Mesendoderm (in vitro differentiated cells): ENCODE measurements around the gene TMEM131.

Experiments
- DNase-seq: peaks from one replicate; pipeline ENCODE4 v3.0.0; 2013
- H2AK5ac ChIP-seq: 2 replicates; pipeline ENCODE4 v1.6.1; 2013; ENCODE audit warnings: low read length, inconsistent platforms
- H2BK120ac ChIP-seq: 2 replicates; pipeline ENCODE4 v1.6.1; 2013; ENCODE audit warnings: low read depth, mild to moderate bottlenecking, low read length, moderate library complexity, mixed read lengths
- H2BK15ac ChIP-seq: replicated peaks from 2 replicates; pipeline ENCODE4 v1.6.1; 2013; ENCODE audit warnings: low read depth, mild to moderate bottlenecking, moderate library complexity
- H2BK5ac ChIP-seq: 2 replicates; pipeline ENCODE4 v1.6.1; 2013; ENCODE audit warnings: low read length, inconsistent platforms
- H3K18ac ChIP-seq: 2 replicates; pipeline ENCODE4 v1.6.1; 2013; ENCODE audit warnings: mild to moderate bottlenecking, low read length, mixed read lengths
- H3K23ac ChIP-seq: one replicate; pipeline ENCODE4 v1.6.1; 2013; ENCODE audit warnings: low read length
- H3K27ac ChIP-seq: 2 replicates; pipeline ENCODE4 v1.5.1; 2013; ENCODE audit warnings: low read depth, mild to moderate bottlenecking, inconsistent platforms, low read length, moderate library complexity
- H3K27me3 ChIP-seq: 2 replicates; pipeline ENCODE4 v1.6.1; 2013; ENCODE audit warnings: low read length, control low read depth, mild to moderate bottlenecking, inconsistent platforms; ENCODE audit not compliant: insufficient read depth, poor library complexity
- H3K36me3 ChIP-seq: 2 replicates; pipeline ENCODE4 v1.6.1; 2013; ENCODE audit warnings: low read length, inconsistent platforms; ENCODE audit not compliant: control insufficient read depth, insufficient read depth
- H3K4ac ChIP-seq: one replicate; pipeline ENCODE4 v1.6.1; 2013; ENCODE audit warnings: low read depth, mild to moderate bottlenecking, low read length, moderate library complexity
- H3K4me1 ChIP-seq: 2 replicates; pipeline ENCODE4 v1.6.1; 2013; ENCODE audit warnings: low read depth, low read length, inconsistent platforms; ENCODE audit not compliant: control insufficient read depth
- H3K4me2 ChIP-seq: 2 replicates; pipeline ENCODE4 v1.6.1; 2013; ENCODE audit warnings: low read length
- H3K4me3 ChIP-seq: 2 replicates; pipeline ENCODE4 v1.5.1; 2013; ENCODE audit warnings: mild to moderate bottlenecking, low read length
- H3K56ac ChIP-seq: one replicate; pipeline ENCODE4 v1.6.1; 2013; ENCODE audit warnings: low read length
- H3K79me1 ChIP-seq: 2 replicates; pipeline ENCODE4 v1.6.1; 2013; ENCODE audit warnings: low read length, inconsistent platforms
- H3K79me2 ChIP-seq: 2 replicates; pipeline ENCODE4 v1.6.1; 2013; ENCODE audit warnings: mild to moderate bottlenecking, low read length; ENCODE audit not compliant: control insufficient read depth, insufficient read depth
- H3K9ac ChIP-seq: 2 replicates; pipeline ENCODE4 v1.6.1; 2013; ENCODE audit warnings: low read length, inconsistent platforms
- H4K5ac ChIP-seq: one replicate; pipeline ENCODE4 v1.6.1; 2013; ENCODE audit warnings: low read length
- H4K8ac ChIP-seq: one replicate; pipeline ENCODE4 v1.6.1; 2013; ENCODE audit warnings: low read depth, mild to moderate bottlenecking, control low read depth, low read length, moderate library complexity
- WGBS: extraction: QIAGEN DNeasy Blood & Tissue Kit; methylation state at CpG from one replicate; pipeline ENCODE4 v1.1.7; 2013; ENCODE audit warnings: low lambda C conversion rate, missing lambda C conversion rate; ENCODE audit not compliant: insufficient coverage; ENCODE audit errors: extremely low coverage; 5-methylcytosine and 5-hydroxymethylcytosine counted together

Gene TMEM131

DNA sequence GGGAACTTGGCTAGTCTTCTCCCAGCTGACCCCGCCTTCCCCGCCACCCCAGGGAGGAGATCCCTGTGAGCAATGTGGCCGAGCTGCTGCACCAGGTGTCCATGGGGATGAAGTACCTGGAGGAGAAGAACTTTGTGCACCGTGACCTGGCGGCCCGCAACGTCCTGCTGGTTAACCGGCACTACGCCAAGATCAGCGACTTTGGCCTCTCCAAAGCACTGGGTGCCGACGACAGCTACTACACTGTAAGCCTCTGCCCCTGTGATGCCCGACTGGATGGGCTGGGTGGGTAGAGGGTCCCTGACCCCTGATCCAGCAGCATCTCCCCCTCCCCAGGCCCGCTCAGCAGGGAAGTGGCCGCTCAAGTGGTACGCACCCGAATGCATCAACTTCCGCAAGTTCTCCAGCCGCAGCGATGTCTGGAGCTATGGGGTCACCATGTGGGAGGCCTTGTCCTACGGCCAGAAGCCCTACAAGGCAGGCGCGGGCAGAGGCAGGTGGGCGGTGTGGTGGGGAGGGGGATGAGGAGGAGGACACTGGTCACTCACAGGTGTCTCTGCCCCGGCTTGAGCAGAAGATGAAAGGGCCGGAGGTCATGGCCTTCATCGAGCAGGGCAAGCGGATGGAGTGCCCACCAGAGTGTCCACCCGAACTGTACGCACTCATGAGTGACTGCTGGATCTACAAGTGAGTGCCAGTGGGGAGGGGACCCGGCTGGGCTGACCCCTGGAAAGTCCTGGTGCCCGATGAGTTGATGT lies 258.1 kb downstream of the TMEM131 start:
- H3K27me3 ChIP-seq: no peaks in the 10 kb centered on the region
- no peak overlapping the region for H2BK5ac ChIP-seq

DNA sequence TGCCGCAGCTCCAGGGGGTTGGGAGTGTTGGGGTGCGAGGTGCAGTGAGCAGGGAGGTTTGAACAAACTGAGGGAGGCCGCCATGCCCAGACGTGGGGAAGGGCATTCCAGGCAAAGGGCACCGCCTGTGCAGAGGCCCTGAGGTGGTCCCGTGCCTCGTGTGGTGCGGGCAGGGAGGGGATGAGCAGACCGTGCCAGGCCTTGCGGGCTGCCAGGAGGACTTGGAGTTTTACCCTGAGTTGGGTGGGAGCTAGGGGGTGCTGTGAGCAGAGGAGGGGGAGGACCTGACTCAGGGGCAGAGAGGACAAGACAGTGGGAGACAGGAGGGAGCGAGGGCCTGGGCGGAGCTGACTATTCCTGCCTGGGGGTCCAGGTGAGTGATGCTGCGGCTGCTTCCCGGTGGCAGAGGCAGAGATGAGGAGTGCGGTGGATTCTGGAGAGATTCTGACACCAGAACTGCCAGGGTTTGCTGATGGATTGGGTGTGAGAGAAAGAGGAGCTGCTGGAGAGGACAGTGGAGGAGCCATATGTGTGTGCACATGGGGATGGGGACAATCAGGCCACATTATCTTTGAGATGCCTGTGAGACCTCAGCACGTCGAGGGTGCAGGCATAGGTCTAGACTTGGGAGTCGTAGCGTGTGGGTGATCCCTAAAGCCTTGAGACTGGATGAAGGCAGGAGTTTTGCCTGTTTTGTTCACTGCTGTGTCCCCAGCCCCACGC lies 259.0 kb downstream of the TMEM131 start:
- DNase-seq: no peak
- no peak overlapping the region for H4K8ac ChIP-seq
- H2BK120ac ChIP-seq: no peak overlapping the region
- no peak overlapping the region for H2AK5ac ChIP-seq
- H3K27ac ChIP-seq: no peak overlapping the region
- no peaks in the 10 kb centered on the region for H3K36me3 ChIP-seq
- no peak overlapping the region for H3K9ac ChIP-seq
- no peak overlapping the region for H3K4me2 ChIP-seq
- no peak overlapping the region for H3K18ac ChIP-seq
- H2BK5ac ChIP-seq: no peak overlapping the region
- H3K27me3 ChIP-seq: no peaks in the 10 kb centered on the region
- no peaks in the 10 kb centered on the region for H3K4me1 ChIP-seq
- H4K5ac ChIP-seq: no peak overlapping the region
- H3K56ac ChIP-seq: no peak overlapping the region
- no peak overlapping the region for H3K23ac ChIP-seq
- no peaks in the 10 kb centered on the region for H3K79me1 ChIP-seq
- H3K4me3 ChIP-seq: no peak overlapping the region
- no peak overlapping the region for H2BK15ac ChIP-seq
- no CpG with 5 or more reads among the region's 20 CpGs for WGBS
- no peaks in the 10 kb centered on the region for H3K79me2 ChIP-seq
- no peak overlapping the region for H3K4ac ChIP-seq

More for the DNA sequence above, 258.1 kb downstream of the TMEM131 start:
- Histone ChIP-seq H3K36me3 (no peaks in the 10 kb centered on the region), H3K4me2 (no peak overlapping the region), H3K27ac (no peak overlapping the region), H3K9ac (no peak overlapping the region), H4K8ac (no peak overlapping the region), H2AK5ac (no peak overlapping the region), H2BK15ac (no peak overlapping the region), H3K23ac (no peak overlapping the region), H3K79me2 (no peaks in the 10 kb centered on the region), H2BK120ac (no peak overlapping the region), H3K4me1 (peaks cover 2% of the 10 kb centered on the region), H3K4ac (no peak overlapping the region), H3K79me1 (no peaks in the 10 kb centered on the region), H4K5ac (no peak overlapping the region), H3K18ac (no peak overlapping the region), H3K56ac (no peak overlapping the region), H3K4me3 (no peak overlapping the region)
- no peak for DNase-seq
- no CpG with 5 or more reads among the region's 32 CpGs for WGBS

DNA sequence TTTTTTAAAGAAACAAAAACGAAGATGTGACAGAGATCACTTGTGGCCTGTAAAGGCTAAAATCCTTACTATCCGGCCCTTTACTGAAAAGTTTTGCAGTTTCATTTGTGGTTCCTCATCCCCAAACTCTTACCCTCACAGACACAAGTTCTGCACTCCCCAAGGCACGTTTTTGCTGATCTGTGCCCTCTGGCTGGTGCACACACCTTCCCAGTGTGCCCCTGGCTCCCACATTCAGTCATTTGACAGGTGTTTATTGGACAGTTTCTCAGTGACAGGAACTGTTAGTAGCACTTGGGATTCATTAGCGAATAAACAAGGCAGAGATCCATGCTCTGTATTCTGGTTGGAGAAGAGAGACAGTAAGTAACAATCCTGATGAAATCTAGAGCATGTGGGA lies 259.6 kb downstream of the TMEM131 start:
- H3K79me2 ChIP-seq: no peaks in the 10 kb centered on the region
- no peaks in the 10 kb centered on the region for H3K36me3 ChIP-seq
- H3K18ac ChIP-seq: no peak overlapping the region
- H3K9ac ChIP-seq: no peak overlapping the region
- no peak overlapping the region for H4K5ac ChIP-seq
- H3K27me3 ChIP-seq: no peaks in the 10 kb centered on the region
- no peak overlapping the region for H3K27ac ChIP-seq
- H2AK5ac ChIP-seq: no peak overlapping the region
- no peak overlapping the region for H3K4me2 ChIP-seq
- H3K4me1 ChIP-seq: no peaks in the 10 kb centered on the region
- no CpG with 5 or more reads among the region's 4 CpGs for WGBS
- H2BK15ac ChIP-seq: no peak overlapping the region
- H2BK120ac ChIP-seq: no peak overlapping the region
- H3K56ac ChIP-seq: no peak overlapping the region
- H2BK5ac ChIP-seq: no peak overlapping the region
- H3K79me1 ChIP-seq: no peaks in the 10 kb centered on the region
- no peak overlapping the region for H3K4ac ChIP-seq
- no peak overlapping the region for H4K8ac ChIP-seq
- H3K4me3 ChIP-seq: no peak overlapping the region
- no peak overlapping the region for H3K23ac ChIP-seq
- DNase-seq: no peak

DNA sequence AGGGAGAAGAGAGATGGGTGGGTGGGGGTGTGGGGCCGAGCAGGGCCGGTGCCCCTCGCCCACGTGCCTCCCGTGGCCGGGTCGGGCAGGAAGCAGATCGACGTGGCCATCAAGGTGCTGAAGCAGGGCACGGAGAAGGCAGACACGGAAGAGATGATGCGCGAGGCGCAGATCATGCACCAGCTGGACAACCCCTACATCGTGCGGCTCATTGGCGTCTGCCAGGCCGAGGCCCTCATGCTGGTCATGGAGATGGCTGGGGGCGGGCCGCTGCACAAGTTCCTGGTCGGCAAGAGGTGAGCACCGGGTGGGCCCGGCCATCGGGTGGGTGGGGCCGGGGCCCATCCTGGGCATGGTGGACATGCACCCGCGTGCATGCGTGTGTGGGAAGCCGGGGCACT lies 260.6 kb downstream of the TMEM131 start:
- Histone ChIP-seq H3K18ac (no peak overlapping the region), H3K23ac (no peak overlapping the region), H3K56ac (no peak overlapping the region), H3K4ac (no peak overlapping the region), H3K4me2 (no peak overlapping the region), H4K8ac (no peak overlapping the region), H3K4me1 (no peaks in the 10 kb centered on the region), H3K27me3 (no peaks in the 10 kb centered on the region), H3K36me3 (no peaks in the 10 kb centered on the region), H2BK5ac (no peak overlapping the region), H2AK5ac (no peak overlapping the region), H2BK120ac (no peak overlapping the region), H3K79me2 (no peaks in the 10 kb centered on the region), H4K5ac (no peak overlapping the region), H3K9ac (no peak overlapping the region), H3K79me1 (no peaks in the 10 kb centered on the region), H3K27ac (no peak overlapping the region), H2BK15ac (no peak overlapping the region), H3K4me3 (no peak overlapping the region)
- WGBS: no CpG with 5 or more reads among the region's 29 CpGs
- DNase-seq: no peak

DNA sequence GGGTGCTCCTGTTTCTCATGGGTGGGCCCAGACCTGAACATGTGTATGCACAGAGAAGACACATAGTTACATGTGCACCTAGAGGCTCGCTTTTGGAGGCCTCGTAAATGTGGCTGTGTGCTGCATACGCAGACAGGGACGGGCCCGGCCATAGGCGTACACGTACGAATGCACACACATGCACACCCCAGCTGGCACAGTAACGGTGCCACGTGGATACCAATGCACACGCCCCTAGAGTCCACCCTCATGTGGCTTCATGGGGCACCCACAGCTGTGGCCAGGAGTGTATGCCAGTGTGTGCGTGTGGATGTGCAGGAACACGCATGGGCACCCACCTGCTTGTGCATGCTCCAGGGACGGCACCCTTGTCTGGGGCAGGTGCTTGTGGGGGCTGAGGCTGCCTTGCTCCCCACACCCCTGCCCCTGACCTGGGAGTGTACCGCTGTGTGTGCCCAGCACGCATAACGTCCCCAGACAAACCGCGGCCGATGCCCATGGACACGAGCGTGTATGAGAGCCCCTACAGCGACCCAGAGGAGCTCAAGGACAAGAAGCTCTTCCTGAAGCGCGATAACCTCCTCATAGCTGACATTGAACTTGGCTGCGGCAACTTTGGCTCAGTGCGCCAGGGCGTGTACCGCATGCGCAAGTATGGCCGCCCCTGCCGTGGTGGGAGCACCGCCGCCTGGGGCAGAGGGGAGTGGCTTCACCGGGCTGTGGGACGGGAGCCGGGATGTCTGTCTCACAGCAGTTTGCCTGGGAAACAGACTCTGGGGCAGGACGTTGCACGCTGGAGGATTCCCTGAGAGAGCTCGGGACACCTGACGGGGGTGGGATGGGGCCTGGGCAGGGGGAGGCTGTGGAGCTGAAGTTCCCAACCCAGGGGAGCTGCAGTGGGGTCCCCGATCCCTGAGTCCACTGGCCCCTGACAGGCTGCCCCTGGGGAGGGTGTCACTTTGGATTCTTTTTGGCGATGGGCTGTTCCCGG lies 261.4 kb downstream of the TMEM131 start:
- Histone ChIP-seq H3K4me3 (no peak overlapping the region), H3K79me2 (no peaks in the 10 kb centered on the region), H3K56ac (no peak overlapping the region), H2BK5ac (no peak overlapping the region), H3K36me3 (no peaks in the 10 kb centered on the region), H3K9ac (no peak overlapping the region), H4K5ac (no peak overlapping the region), H4K8ac (no peak overlapping the region), H3K27ac (no peak overlapping the region), H3K27me3 (no peaks in the 10 kb centered on the region), H2AK5ac (no peak overlapping the region), H3K23ac (no peak overlapping the region), H2BK120ac (no peak overlapping the region), H3K4me1 (no peaks in the 10 kb centered on the region), H3K18ac (no peak overlapping the region), H2BK15ac (no peak overlapping the region), H3K4ac (no peak overlapping the region), H3K79me1 (no peaks in the 10 kb centered on the region), H3K4me2 (no peak overlapping the region)
- no peak for DNase-seq
- no CpG with 5 or more reads among the region's 44 CpGs for WGBS
